HUES48 (cell line): ENCODE measurements around the gene LIN28A.
"Not testable (repeated sequence)": the region's sequence is repeated elsewhere in the genome, so short reads cannot be mapped to it uniquely, and the experiment has no call there.

Source experiments
- H3K27ac ChIP-seq: one replicate; pipeline ENCODE4 v1.7.0; 2013; ENCODE audit warnings: low read depth, low read length, inconsistent platforms
- H3K27me3 ChIP-seq: 2 replicates; pipeline ENCODE4 v1.6.1; 2013; ENCODE audit warnings: mild to moderate bottlenecking, low read length; ENCODE audit not compliant: control insufficient read depth, insufficient read depth
- H3K36me3 ChIP-seq: 2 replicates; pipeline ENCODE4 v1.6.1; 2013; ENCODE audit warnings: low read length; ENCODE audit not compliant: control insufficient read depth, insufficient read depth
- H3K4me1 ChIP-seq: 2 replicates; pipeline ENCODE4 v1.6.1; 2013; ENCODE audit warnings: mild to moderate bottlenecking, low read length; ENCODE audit not compliant: control insufficient read depth, insufficient read depth
- H3K4me3 ChIP-seq: 2 replicates; pipeline ENCODE4 v1.5.1; 2013; ENCODE audit warnings: mild to moderate bottlenecking, low read depth, low read length
- H3K9ac ChIP-seq: 2 replicates; pipeline ENCODE4 v1.6.1; 2013; ENCODE audit warnings: mild to moderate bottlenecking, low read depth, low read length, moderate library complexity
- H3K9me3 ChIP-seq: 2 replicates; pipeline ENCODE4 v1.6.1; 2013; ENCODE audit warnings: low read length; ENCODE audit not compliant: control insufficient read depth, insufficient read depth

Gene LIN28A

GRCh38 chr1:26372611-26373010, 38.0 kb upstream of the LIN28A start, which contains the start of gene ZNF683:
TSS of gene ZNF683 (minus strand) at chr1:26372750. CDS start at chr1:26368571, 4,179 bp downstream.
- not testable (repeated sequence) for H3K4me3 ChIP-seq, H3K27ac ChIP-seq, H3K4me1 ChIP-seq, H3K9ac ChIP-seq, H3K27me3 ChIP-seq, H3K36me3 ChIP-seq, H3K9me3 ChIP-seq

- Histone ChIP-seq H3K9me3 (no peaks in the 10 kb centered on the region), H3K4me1 (0 out of 2 replicates have a peak, but pooled peaks cover 3% of the 10 kb centered on the region), H3K27ac (no peak overlapping the region), H3K9ac (no peak overlapping the region), H3K27me3 (no peaks in the 10 kb centered on the region), H3K36me3 (no peaks in the 10 kb centered on the region), H3K4me3 (no peak overlapping the region)
Measured at GRCh38 chr1:26373281-26373680, 37.3 kb upstream of the LIN28A start.

- Histone ChIP-seq H3K36me3 (no peaks in the 10 kb centered on the region), H3K4me1 (0 out of 2 replicates have a peak, but pooled peaks cover 3% of the 10 kb centered on the region), H3K9ac (no peak overlapping the region), H3K4me3 (no peak overlapping the region), H3K27me3 (no peaks in the 10 kb centered on the region), H3K27ac (no peak overlapping the region), H3K9me3 (no peaks in the 10 kb centered on the region)
Measured at GRCh38 chr1:26373789-26374188, 36.8 kb upstream of the LIN28A start.

- not testable (repeated sequence) for H3K27ac ChIP-seq, H3K4me3 ChIP-seq, H3K27me3 ChIP-seq, H3K36me3 ChIP-seq, H3K4me1 ChIP-seq, H3K9ac ChIP-seq, H3K9me3 ChIP-seq
Measured at GRCh38 chr1:26374361-26374760, 36.3 kb upstream of the LIN28A start.

GRCh38 chr1:26375081-26375480, 35.5 kb upstream of the LIN28A start:
- H3K36me3 ChIP-seq, result no peaks in the 10 kb centered on the region
- H3K4me3 ChIP-seq, result no peak overlapping the region
- no peaks in the 10 kb centered on the region for H3K27me3 ChIP-seq
- H3K4me1 ChIP-seq, result 0 out of 2 replicates have a peak, but pooled peaks cover 3% of the 10 kb centered on the region
- no peak overlapping the region for H3K27ac ChIP-seq
- no peak overlapping the region for H3K9ac ChIP-seq
- H3K9me3 ChIP-seq, result no peaks in the 10 kb centered on the region

GRCh38 chr1:26376050-26376449, 34.6 kb upstream of the LIN28A start:
- H3K36me3 ChIP-seq, result no peaks in the 10 kb centered on the region
- no peak overlapping the region for H3K9ac ChIP-seq
- no peaks in the 10 kb centered on the region for H3K27me3 ChIP-seq
- no peak overlapping the region for H3K4me3 ChIP-seq
- 0 out of 2 replicates have a peak, but pooled peaks cover 3% of the 10 kb centered on the region for H3K4me1 ChIP-seq
- H3K9me3 ChIP-seq, result no peaks in the 10 kb centered on the region
- H3K27ac ChIP-seq, result no peak overlapping the region

GRCh38 chr1:26378088-26378878, 32.3 kb upstream of the LIN28A start:
- no peaks in the 10 kb centered on the region for H3K9me3 ChIP-seq
- no peak overlapping the region for H3K4me3 ChIP-seq
- H3K27me3 ChIP-seq, result no peaks in the 10 kb centered on the region
- no peak overlapping the region for H3K9ac ChIP-seq
- no peaks in the 10 kb centered on the region for H3K36me3 ChIP-seq
- H3K4me1 ChIP-seq, result 0 out of 2 replicates have a peak, but pooled peaks cover 3% of the 10 kb centered on the region
- no peak overlapping the region for H3K27ac ChIP-seq

- Histone ChIP-seq H3K27me3 (no peaks in the 10 kb centered on the region), H3K9ac (no peak overlapping the region), H3K27ac (no peak overlapping the region), H3K36me3 (no peaks in the 10 kb centered on the region), H3K9me3 (no peaks in the 10 kb centered on the region), H3K4me3 (no peak overlapping the region), H3K4me1 (0 out of 2 replicates have a peak, but pooled peaks cover 3% of the 10 kb centered on the region)
Measured at GRCh38 chr1:26378879-26379251, 31.8 kb upstream of the LIN28A start.

GRCh38 chr1:26384076-26384475, 26.5 kb upstream of the LIN28A start:
- Histone ChIP-seq H3K27ac (no peak overlapping the region), H3K4me3 (no peak overlapping the region), H3K9ac (no peak overlapping the region), H3K4me1 (peaks cover 4% of the 10 kb centered on the region; the same call in 1 of the 2 replicates), H3K9me3 (no peaks in the 10 kb centered on the region), H3K36me3 (no peaks in the 10 kb centered on the region), H3K27me3 (no peaks in the 10 kb centered on the region)

- not testable (repeated sequence) for H3K36me3 ChIP-seq, H3K4me3 ChIP-seq, H3K9ac ChIP-seq, H3K9me3 ChIP-seq, H3K27ac ChIP-seq, H3K4me1 ChIP-seq, H3K27me3 ChIP-seq
Measured at GRCh38 chr1:26385063-26385462, 25.6 kb upstream of the LIN28A start.

GRCh38 chr1:26387447-26387846, 23.2 kb upstream of the LIN28A start:
- Histone ChIP-seq H3K27ac (no peak overlapping the region), H3K9me3 (no peaks in the 10 kb centered on the region), H3K27me3 (no peaks in the 10 kb centered on the region), H3K4me1 (peaks cover 4% of the 10 kb centered on the region), H3K36me3 (no peaks in the 10 kb centered on the region), H3K9ac (no peak overlapping the region), H3K4me3 (no peak overlapping the region)
